C4-2B (cell line): ENCODE results near the gene TSPAN10.

ENCODE experiments used
- ZFX ChIP-seq: fragments of 450-650 bp; IDR thresholded peaks from 2 replicates; pipeline ENCODE4 v1.6.1; 2017
- TF ChIP-seq, protein P1 (sequence below): fragments of 450-650 bp; conservative IDR thresholded peaks from 2 replicates; pipeline ENCODE4 v1.5.1; 2017; ENCODE audit warnings: mild to moderate bottlenecking

DNA sequence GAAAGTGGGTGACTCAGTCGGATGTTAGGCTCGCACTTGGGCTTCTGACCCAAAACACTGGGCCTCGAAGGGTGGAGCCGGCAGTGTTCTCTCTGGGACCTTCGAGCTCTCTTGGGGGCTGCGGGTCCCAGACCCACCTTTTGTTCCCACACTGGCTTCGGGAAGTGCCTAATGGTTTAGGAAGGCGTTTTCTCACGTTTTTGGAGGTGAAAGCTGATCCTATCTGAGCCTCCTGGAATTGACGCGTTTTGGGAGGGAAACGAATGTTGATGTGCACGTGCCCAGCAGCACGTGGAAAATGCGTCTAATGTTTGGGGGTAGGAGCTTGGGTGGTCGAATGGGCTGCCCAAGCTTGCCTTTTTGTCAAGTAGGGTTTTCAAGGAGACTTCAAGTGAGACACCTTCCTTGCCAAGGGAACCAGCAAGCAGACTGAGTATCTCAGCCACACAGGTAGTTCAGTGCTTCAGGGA, 47.5 kb downstream of the TSPAN10 start:
- TF ChIP-seq, protein P1, sequence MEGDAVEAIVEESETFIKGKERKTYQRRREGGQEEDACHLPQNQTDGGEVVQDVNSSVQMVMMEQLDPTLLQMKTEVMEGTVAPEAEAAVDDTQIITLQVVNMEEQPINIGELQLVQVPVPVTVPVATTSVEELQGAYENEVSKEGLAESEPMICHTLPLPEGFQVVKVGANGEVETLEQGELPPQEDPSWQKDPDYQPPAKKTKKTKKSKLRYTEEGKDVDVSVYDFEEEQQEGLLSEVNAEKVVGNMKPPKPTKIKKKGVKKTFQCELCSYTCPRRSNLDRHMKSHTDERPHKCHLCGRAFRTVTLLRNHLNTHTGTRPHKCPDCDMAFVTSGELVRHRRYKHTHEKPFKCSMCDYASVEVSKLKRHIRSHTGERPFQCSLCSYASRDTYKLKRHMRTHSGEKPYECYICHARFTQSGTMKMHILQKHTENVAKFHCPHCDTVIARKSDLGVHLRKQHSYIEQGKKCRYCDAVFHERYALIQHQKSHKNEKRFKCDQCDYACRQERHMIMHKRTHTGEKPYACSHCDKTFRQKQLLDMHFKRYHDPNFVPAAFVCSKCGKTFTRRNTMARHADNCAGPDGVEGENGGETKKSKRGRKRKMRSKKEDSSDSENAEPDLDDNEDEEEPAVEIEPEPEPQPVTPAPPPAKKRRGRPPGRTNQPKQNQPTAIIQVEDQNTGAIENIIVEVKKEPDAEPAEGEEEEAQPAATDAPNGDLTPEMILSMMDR = no peak
- peak; percentile 8; the same call in 1 of the 2 replicates for TF ChIP-seq ZFX
